GM12864 (cell line): ENCODE data around the gene LARP4B.

Experiments
- DNase-seq: peaks from one replicate; pipeline ENCODE4 v3.0.0-alpha.2; 2011; ENCODE audit warnings: low read depth
- H3K4me3 ChIP-seq: 2 replicates; pipeline ENCODE4 v1.5.1; 2011; ENCODE audit warnings: mild to moderate bottlenecking, low read depth, low read length, control low read depth
- TF ChIP-seq, protein P1 (sequence below): IDR thresholded peaks from 2 replicates; pipeline ENCODE4 v1.5.1; 2011; ENCODE audit warnings: low read depth, mild to moderate bottlenecking, moderate library complexity, low read length, control low read depth, inconsistent platforms; ENCODE audit errors: missing control alignments

The LARP4B gene

DNA sequence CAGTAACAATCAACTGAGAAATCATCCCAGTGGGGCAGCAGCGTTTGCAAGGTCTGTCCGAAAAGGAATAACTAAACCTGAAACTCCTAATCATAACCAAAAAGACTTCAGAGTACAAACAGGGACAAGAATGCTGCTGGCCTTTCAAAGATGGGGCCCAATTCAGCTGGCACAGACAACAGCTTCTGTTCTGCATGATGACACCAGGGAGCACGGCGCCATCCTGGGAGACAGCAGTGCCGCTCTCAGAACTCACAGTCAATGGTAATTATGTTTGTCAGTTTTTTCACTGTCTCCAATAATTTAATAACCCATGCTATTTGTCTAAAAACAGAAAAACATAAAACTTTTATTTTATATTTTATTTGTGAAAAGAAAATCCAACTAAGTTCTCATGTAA is 90.0 kb downstream of the LARP4B start:
- TF ChIP-seq, protein P1, sequence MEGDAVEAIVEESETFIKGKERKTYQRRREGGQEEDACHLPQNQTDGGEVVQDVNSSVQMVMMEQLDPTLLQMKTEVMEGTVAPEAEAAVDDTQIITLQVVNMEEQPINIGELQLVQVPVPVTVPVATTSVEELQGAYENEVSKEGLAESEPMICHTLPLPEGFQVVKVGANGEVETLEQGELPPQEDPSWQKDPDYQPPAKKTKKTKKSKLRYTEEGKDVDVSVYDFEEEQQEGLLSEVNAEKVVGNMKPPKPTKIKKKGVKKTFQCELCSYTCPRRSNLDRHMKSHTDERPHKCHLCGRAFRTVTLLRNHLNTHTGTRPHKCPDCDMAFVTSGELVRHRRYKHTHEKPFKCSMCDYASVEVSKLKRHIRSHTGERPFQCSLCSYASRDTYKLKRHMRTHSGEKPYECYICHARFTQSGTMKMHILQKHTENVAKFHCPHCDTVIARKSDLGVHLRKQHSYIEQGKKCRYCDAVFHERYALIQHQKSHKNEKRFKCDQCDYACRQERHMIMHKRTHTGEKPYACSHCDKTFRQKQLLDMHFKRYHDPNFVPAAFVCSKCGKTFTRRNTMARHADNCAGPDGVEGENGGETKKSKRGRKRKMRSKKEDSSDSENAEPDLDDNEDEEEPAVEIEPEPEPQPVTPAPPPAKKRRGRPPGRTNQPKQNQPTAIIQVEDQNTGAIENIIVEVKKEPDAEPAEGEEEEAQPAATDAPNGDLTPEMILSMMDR, result no peak

DNA sequence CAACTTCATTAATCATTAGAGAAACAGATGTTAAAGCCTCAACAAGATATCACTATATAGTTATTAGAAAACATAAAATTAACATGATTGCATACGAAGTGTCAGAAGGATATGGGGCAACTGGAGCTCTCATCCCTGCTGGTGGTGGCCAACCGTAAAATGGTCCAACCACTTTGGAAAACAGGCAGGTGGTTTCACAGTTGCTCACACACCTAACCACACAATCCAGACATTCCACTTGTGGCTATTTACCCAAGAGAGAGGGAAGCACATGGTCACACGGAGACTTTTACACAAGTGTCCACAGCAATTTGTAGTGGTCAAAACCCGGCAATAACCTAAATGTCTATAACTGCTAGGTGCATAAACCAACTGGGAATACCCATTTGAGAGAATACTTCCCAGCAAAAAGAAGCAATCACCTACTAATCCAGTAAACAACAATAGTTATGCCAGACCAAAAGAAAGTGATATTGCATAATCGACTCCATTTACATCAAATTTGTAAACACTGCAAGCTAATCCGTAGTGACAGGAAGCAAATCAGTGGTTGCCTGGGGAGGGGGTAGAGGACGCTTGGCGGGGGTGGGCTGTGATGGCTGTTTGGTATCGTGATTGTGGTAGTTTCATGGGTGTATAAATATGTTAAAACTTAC is 91.8 kb downstream of the LARP4B start:
- no peak overlapping the region for H3K4me3 ChIP-seq
- TF ChIP-seq, protein P1, result no peak
- no peak for DNase-seq

More for the DNA sequence above, 90.0 kb downstream of the LARP4B start:
- DNase-seq, result no peak
- H3K4me3 ChIP-seq, result no peak overlapping the region

DNA sequence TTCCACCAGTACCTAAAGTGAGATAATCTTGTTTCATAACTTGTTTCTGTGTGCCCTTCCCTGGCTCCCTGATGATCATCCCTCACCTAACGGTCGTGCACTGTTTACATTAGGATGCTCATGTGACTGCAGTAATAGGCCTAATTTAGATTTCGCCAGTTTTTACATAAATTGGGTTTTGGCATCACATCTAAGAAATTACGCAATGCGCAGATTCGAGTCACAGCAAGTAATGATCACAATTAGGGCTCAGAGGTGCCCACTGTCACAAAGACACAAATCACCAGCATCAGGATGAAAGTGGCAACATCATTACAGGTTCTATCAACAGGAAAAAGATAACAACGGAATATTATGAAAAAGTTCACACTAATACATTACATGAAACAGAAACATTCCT is 94.7 kb downstream of the LARP4B start:
- DNase-seq, result no peak
- H3K4me3 ChIP-seq, result no peak overlapping the region
- TF ChIP-seq, protein P1, result no peak

DNA sequence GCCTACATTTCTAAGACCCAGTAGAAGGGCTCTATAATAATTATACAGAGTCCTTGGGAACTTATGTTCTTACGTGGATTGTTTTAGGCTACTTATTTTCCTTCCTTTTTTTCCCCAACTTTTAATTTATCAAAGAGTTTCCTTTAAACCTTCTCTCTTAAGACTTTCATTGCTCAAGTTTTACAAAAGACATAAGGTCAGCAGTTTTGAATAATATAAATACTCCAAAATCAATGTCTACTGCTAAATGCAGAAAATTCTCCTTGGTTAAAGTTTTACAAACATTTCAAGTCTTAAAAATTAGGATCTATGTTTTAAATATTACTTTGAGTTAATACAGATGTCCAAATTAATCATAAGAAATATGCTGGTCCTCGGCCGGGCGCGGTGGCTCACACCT is 97.0 kb downstream of the LARP4B start:
- TF ChIP-seq, protein P1, result no peak
- H3K4me3 ChIP-seq, result no peak overlapping the region
- DNase-seq, result no peak

DNA sequence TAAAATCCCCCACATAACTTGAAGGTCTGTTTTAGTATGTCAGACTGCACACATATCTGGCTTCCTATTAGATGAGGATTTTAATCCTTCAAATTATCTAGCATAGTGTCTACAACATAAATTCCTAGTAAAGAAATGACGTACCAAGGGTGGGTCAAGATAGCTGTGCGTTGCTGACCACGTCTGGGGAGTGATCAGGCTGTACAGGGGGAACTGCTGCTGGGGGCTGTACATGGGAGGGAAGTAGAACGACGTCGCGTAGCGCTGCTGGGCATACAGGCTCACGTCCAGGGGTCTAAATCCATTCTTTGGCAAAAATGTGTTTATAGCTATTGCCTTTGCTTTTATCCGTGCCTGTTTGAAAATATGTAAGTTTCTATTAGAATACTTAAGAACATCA is 102.3 kb downstream of the LARP4B start:
- DNase-seq, result no peak
- TF ChIP-seq, protein P1, result no peak
- H3K4me3 ChIP-seq, result no peak overlapping the region

DNA sequence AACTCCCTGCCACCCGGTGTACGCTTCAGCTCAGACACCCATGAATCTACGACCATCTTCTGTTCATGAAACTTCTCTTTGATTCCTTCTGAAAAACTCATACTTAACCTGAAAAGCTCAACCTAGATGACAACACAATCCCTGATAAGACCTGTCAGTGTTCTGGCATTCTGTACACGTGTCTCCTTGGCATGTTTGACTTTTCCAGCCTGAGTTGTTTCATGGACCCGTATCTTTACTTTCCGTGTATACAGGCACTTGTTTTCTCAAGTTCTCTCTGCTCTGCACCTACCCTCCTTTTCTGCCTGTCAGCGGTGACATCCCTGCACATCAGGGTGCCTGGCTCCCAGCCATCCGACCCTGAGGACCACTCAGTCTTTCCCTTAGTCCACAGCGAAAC is 103.3 kb downstream of the LARP4B start:
- no peak overlapping the region for H3K4me3 ChIP-seq
- TF ChIP-seq, protein P1, result no peak
- DNase-seq, result no peak

DNA sequence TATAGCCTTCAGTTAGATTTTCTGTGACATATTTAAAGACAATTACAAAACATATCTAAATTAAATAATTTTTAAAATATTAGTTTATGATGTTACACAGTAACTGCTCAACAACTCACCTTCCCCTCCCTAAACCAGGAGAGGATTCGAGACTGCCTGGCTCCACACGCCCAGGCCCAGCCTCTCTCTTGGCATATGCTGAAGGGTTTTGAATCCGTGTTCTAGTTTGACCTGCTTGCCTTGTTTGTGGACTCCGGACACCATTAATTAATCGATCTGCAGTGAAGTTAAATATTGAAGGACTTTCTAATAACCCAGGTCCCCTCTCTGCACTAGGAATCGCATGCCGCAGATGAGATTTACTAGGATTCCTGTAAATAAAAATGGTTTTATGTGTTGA is 106.6 kb downstream of the LARP4B start:
- TF ChIP-seq, protein P1, result no peak
- DNase-seq, result no peak
- no peak overlapping the region for H3K4me3 ChIP-seq
